ENCODE measurements around the gene KANSL1.

Gene KANSL1

GRCh38 chr17:46027976-46028325 lies 165.3 kb downstream of the KANSL1 start:
- TF ChIP-seq FOXP2 (optimal IDR thresholded peaks at IDR 0.05; ENCODE audit: borderline replicate concordance, extremely low read depth, extremely low read length, insufficient read depth) (no peak), TAF1 (IDR thresholded peaks at IDR 0.05; ENCODE audit: borderline replicate concordance, insufficient read depth, low read length) (no peak)
- TF ChIP-seq, protein P1, sequence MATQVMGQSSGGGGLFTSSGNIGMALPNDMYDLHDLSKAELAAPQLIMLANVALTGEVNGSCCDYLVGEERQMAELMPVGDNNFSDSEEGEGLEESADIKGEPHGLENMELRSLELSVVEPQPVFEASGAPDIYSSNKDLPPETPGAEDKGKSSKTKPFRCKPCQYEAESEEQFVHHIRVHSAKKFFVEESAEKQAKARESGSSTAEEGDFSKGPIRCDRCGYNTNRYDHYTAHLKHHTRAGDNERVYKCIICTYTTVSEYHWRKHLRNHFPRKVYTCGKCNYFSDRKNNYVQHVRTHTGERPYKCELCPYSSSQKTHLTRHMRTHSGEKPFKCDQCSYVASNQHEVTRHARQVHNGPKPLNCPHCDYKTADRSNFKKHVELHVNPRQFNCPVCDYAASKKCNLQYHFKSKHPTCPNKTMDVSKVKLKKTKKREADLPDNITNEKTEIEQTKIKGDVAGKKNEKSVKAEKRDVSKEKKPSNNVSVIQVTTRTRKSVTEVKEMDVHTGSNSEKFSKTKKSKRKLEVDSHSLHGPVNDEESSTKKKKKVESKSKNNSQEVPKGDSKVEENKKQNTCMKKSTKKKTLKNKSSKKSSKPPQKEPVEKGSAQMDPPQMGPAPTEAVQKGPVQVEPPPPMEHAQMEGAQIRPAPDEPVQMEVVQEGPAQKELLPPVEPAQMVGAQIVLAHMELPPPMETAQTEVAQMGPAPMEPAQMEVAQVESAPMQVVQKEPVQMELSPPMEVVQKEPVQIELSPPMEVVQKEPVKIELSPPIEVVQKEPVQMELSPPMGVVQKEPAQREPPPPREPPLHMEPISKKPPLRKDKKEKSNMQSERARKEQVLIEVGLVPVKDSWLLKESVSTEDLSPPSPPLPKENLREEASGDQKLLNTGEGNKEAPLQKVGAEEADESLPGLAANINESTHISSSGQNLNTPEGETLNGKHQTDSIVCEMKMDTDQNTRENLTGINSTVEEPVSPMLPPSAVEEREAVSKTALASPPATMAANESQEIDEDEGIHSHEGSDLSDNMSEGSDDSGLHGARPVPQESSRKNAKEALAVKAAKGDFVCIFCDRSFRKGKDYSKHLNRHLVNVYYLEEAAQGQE (IDR thresholded peaks at IDR 0.05; ENCODE audit: insufficient read depth in 1 of 2, low read depth in 2 of 2, low read length in 2 of 2), result no peak

- TF ChIP-seq SIN3A (IDR thresholded peaks at IDR 0.05; ENCODE audit: borderline replicate concordance, insufficient read depth, low read length) (no peak), POLR2AphosphoS5 (IDR thresholded peaks at IDR 0.05; ENCODE audit: low read depth, low read length) (peak; percentile 39; the same call in 1 of the 2 replicates)
Observed at GRCh38 chr17:46027048-46027975, 165.9 kb downstream of the KANSL1 start.

DNA sequence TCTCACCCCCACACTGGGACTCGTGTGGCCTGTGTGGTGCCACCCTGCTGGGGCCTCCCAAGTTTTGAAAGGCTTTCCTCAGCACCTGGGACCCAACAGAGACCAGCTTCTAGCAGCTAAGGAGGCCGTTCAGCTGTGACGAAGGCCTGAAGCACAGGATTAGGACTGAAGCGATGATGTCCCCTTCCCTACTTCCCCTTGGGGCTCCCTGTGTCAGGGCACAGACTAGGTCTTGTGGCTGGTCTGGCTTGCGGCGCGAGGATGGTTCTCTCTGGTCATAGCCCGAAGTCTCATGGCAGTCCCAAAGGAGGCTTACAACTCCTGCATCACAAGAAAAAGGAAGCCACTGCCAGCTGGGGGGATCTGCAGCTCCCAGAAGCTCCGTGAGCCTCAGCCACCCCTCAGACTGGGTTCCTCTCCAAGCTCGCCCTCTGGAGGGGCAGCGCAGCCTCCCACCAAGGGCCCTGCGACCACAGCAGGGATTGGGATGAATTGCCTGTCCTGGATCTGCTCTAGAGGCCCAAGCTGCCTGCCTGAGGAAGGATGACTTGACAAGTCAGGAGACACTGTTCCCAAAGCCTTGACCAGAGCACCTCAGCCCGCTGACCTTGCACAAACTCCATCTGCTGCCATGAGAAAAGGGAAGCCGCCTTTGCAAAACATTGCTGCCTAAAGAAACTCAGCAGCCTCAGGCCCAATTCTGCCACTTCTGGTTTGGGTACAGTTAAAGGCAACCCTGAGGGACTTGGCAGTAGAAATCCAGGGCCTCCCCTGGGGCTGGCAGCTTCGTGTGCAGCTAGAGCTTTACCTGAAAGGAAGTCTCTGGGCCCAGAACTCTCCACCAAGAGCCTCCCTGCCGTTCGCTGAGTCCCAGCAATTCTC lies 166.8 kb downstream of the KANSL1 start:
- TF ChIP-seq TAF1 (IDR thresholded peaks at IDR 0.05; ENCODE audit: borderline replicate concordance, insufficient read depth, low read length), result no peak

- TF ChIP-seq TAF1 (IDR thresholded peaks at IDR 0.05; ENCODE audit: borderline replicate concordance, insufficient read depth, low read length) (no peak), FOXP2 (optimal IDR thresholded peaks at IDR 0.05; ENCODE audit: borderline replicate concordance, extremely low read depth, extremely low read length, insufficient read depth) (no peak), SIN3A (IDR thresholded peaks at IDR 0.05; ENCODE audit: borderline replicate concordance, insufficient read depth, low read length) (no peak), POLR2AphosphoS5 (IDR thresholded peaks at IDR 0.05; ENCODE audit: low read depth, low read length) (no peak)
- TF ChIP-seq, protein P1 (IDR thresholded peaks at IDR 0.05; ENCODE audit: insufficient read depth in 1 of 2, low read depth in 2 of 2, low read length in 2 of 2), result no peak
Observed at GRCh38 chr17:46025510-46026165, 167.6 kb downstream of the KANSL1 start.

GRCh38 chr17:46025060-46025459 lies 168.2 kb downstream of the KANSL1 start:
- TF ChIP-seq FOXP2 (optimal IDR thresholded peaks at IDR 0.05; ENCODE audit: borderline replicate concordance, extremely low read depth, extremely low read length, insufficient read depth), result no peak

DNA sequence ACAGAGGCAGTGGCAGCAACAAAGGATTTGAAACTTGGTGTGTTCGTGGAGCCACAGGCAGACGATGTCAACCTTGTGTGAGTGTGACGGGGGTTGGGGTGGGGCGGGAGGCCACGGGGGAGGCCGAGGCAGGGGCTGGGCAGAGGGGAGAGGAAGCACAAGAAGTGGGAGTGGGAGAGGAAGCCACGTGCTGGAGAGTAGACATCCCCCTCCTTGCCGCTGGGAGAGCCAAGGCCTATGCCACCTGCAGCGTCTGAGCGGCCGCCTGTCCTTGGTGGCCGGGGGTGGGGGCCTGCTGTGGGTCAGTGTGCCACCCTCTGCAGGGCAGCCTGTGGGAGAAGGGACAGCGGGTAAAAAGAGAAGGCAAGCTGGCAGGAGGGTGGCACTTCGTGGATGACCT lies 168.6 kb downstream of the KANSL1 start:
- TF ChIP-seq FOXP2 (optimal IDR thresholded peaks at IDR 0.05; ENCODE audit: borderline replicate concordance, extremely low read depth, extremely low read length, insufficient read depth), result no peak
- TF ChIP-seq SIN3A (IDR thresholded peaks at IDR 0.05; ENCODE audit: borderline replicate concordance, insufficient read depth, low read length), result no peak
- TF ChIP-seq, protein P1 (IDR thresholded peaks at IDR 0.05; ENCODE audit: insufficient read depth in 1 of 2, low read depth in 2 of 2, low read length in 2 of 2), result no peak
- no peak for TF ChIP-seq POLR2AphosphoS5 (IDR thresholded peaks at IDR 0.05; ENCODE audit: low read depth, low read length)
- no peak for TF ChIP-seq TAF1 (IDR thresholded peaks at IDR 0.05; ENCODE audit: borderline replicate concordance, insufficient read depth, low read length)
